Adrenal gland (tissue), 12 donors: Measurements from ENCODE around the gene OPCML. TPM values are rescaled to one million over a fixed set of nuclear protein-coding genes. Genes with fewer than 3 reads are reported as not detected.

Experiments
- DNase-seq, 7 donors: peaks; one replicate each; pipeline ENCODE4 v3.0.0-alpha.2; 2019 to 2020
- H3K27ac ChIP-seq, 5 donors: fragments of 200-600 bp; sonication (generic) in 4 of 5; 1 replicate in 3 of 5; 2 replicates in 2 of 5; pipeline versions ENCODE4 v1.5.1 to v1.8.0; 2016 to 2020; ENCODE audit warnings: mild to moderate bottlenecking in 1 of 5
- H3K27me3 ChIP-seq: fragments of 200-600 bp; 2 replicates; pipeline ENCODE4 v1.8.0; 2021
- H3K36me3 ChIP-seq, 2 donors: fragments of 200-600 bp; replicated peaks in 1 of 2; 1 replicate in 1 of 2; 2 replicates in 1 of 2; pipeline versions ENCODE4 v1.5.1 to v1.8.0; 2018 to 2022
- H3K4me1 ChIP-seq, 2 donors: fragments of 200-600 bp; replicated peaks in 1 of 2; 1 replicate in 1 of 2; 2 replicates in 1 of 2; pipeline versions ENCODE4 v1.5.1 to v1.8.0; 2018 to 2021
- H3K4me3 ChIP-seq, 4 donors: fragments of 200-600 bp; sonication (generic) in 3 of 4; one replicate each; pipeline ENCODE4 v1.5.1; 2016 to 2018
- H3K9me3 ChIP-seq, 3 donors: fragments of 200-600 bp; sonication (generic) in 1 of 3; replicated peaks in 1 of 3; 1 replicate in 2 of 3; 2 replicates in 1 of 3; pipeline versions ENCODE4 v1.5.1 to v1.8.0; 2016 to 2021
- CTCF ChIP-seq, 6 experiments: fragments of 450-650 bp in 4 of 6; fragments of 200-600 bp in 2 of 6; sonication (generic) in 1 of 6; IDR thresholded peaks; 1 replicate in 5 of 6; 2 replicates in 1 of 6; pipeline versions ENCODE4 v1.5.1 to v1.8.0; 2016 to 2021; ENCODE audit warnings: antibody characterized with exemption in 6 of 6, mild to moderate bottlenecking in 2 of 6, moderate library complexity in 1 of 6
- POLR2A ChIP-seq, 2 donors: fragments of 450-650 bp; IDR thresholded peaks; one replicate each; pipeline ENCODE4 v1.6.1; 2017; ENCODE audit warnings: antibody characterized with exemption in 2 of 2, mild to moderate bottlenecking in 2 of 2, moderate library complexity in 1 of 2
- WGBS, 4 donors: extraction: QIAGEN DNeasy Blood & Tissue Kit in 2 of 4; methylation state at CpG; one replicate each; pipeline versions ENCODE4 v1.1.5 to v1.1.7; 2013 to 2017; 5-methylcytosine and 5-hydroxymethylcytosine counted together
- intact Hi-C, 2 donors: fragments of 100-400 bp; cut with DNase I; formaldehyde crosslinking; loops; one replicate each; pipeline versions ENCODE4 v1.14.1 to v1.15.0; 2022 to 2023
- polyA plus RNA-seq, 3 donors: library from polyadenylated mRNA; stranded (reverse); fragments of 200-250 nt in 2 of 3; fragments of 350-450 nt in 1 of 3; fragmentation: Illumina TruSeq in 1 of 3; extraction: RNeasy Lipid Tissue Mini Kit (QIAGEN cat#74804) in 1 of 3; gene quantifications; one replicate each; pipeline ENCODE4 v1.2.3, GENCODE V29; 2013 to 2014
- total RNA-seq, 9 donors: library from RNA; depleted of rRNA in 4 of 9; stranded (reverse); fragments of >200 nt in 4 of 9; fragments of 120-200 nt in 1 of 9; fragmentation: NEBNext Ultra II Directional in 1 of 9; extraction: Animal tissue kit (Norgen Biotek cat#: 25700) in 1 of 9; gene quantifications; one replicate each; pipeline versions ENCODE4 v1.1.0 to v1.2.4, GENCODE V29; 2013 to 2023
- donor health status: healthy with polysubstance abuse.
- donor health status: Bipolar disorder and iron deficiency.
- donor health status: DM: yes; HTN: yes; CAD: no.
- donor health status: DM: no; HTN: no; CAD: no.
- donor health status: DM: no; HTN: no; CAD: no.
- donor health status: DM: yes; HTN: yes; CAD: no.

The OPCML gene
- total and polyA plus RNA-seq, 12 donors = 0.10 to 5.5 (median 0.72) TPM; not detected in 5

DNA sequence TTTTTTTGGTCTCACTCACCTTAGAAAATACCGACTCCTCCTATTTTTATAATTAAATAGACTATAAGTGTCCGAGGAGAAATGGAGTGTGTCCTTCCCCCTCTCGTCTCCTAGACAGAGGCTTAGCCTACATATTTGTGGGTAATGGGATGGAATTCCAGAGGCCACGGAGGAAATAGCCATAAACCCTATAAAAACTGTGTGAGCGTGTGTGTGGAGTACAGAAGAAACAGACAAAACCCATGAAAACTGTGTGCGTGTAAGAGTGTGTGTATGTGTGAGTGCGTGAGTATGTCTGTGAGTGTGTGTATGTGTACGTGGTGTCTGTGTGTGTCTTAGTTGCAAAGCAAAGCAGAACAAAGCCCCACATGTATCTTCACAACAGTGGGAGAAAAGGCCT, 883.5 kb downstream of the OPCML start:
- DNase-seq = no peak
- Histone ChIP-seq H3K27me3 (no peaks in the 10 kb centered on the region), H3K36me3 (no peaks in the 10 kb centered on the region), H3K9me3 (no peaks in the 10 kb centered on the region), H3K4me3 (no peak overlapping the region), H3K4me1 (no peaks in the 10 kb centered on the region), H3K27ac (no peak overlapping the region)
- no peak for TF ChIP-seq CTCF (IDR thresholded peaks at IDR 0.05)
- no peak for TF ChIP-seq POLR2A (IDR thresholded peaks at IDR 0.05)
- 89 to 91% (median 90%) methylated on average over 8 of the region's 8 CpGs for WGBS, 4 donors
- intact Hi-C loops = no loop called here

- intact Hi-C loops = no loop called here
- Histone ChIP-seq H3K4me3 (no peak overlapping the region), H3K9me3 (no peaks in the 10 kb centered on the region), H3K27me3 (no peaks in the 10 kb centered on the region), H3K36me3 (no peaks in the 10 kb centered on the region), H3K27ac (no peak overlapping the region), H3K4me1 (no peaks in the 10 kb centered on the region)
- WGBS, 4 donors = 57 to 77% (median 64%) methylated on average over 2 of the region's 2 CpGs
- DNase-seq = peak in 1 of 7 donors; percentile 2
- TF ChIP-seq POLR2A (IDR thresholded peaks at IDR 0.05) = no peak
- TF ChIP-seq CTCF (IDR thresholded peaks at IDR 0.05) = no peak
Measured at GRCh38 chr11:132646890-132647289, 885.4 kb downstream of the OPCML start.

DNA sequence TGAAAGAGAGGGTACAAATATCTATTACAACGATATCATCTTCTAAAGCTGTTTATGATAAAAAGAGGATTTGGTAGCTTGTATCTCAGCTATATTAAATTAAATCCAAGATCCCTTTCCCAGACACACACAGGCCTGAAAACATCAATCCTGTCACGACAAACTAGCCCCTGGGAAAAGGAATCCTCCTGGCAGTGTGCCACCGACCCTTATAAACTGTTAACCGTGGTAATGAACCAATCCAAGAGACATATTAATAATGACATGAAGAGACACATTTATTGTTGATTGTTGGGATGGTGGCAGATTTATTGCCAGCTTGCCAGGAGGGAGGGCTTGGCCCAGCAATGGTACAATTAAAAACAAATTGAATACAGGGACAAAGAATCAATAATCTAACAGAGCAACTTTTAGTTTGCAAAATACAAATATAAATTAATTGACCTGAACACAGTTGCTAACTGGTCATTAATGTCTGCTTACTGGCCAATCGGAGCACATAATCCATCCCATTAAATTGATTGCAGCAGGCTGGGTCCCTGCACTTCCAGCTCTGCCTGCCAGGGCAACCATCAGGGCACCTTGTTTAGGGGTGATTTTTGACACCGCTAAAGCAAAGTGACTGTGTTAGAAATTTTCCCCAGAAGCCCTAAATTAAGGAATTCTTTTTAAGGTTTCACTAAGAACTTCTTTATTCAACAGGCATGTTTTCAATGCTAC, 887.6 kb downstream of the OPCML start:
- no peak overlapping the region for H3K4me3 ChIP-seq
- H3K36me3 ChIP-seq = no peaks in the 10 kb centered on the region
- H3K27me3 ChIP-seq = no peaks in the 10 kb centered on the region
- intact Hi-C loops = no loop called here
- no peaks in the 10 kb centered on the region for H3K9me3 ChIP-seq
- H3K4me1 ChIP-seq = no peaks in the 10 kb centered on the region
- DNase-seq = no peak
- 68 to 74% (median 71%) methylated on average over 6 of the region's 6 CpGs for WGBS, 4 donors
- TF ChIP-seq POLR2A (IDR thresholded peaks at IDR 0.05) (no peak), CTCF (IDR thresholded peaks at IDR 0.05) (no peak)
- no peak overlapping the region for H3K27ac ChIP-seq

DNA sequence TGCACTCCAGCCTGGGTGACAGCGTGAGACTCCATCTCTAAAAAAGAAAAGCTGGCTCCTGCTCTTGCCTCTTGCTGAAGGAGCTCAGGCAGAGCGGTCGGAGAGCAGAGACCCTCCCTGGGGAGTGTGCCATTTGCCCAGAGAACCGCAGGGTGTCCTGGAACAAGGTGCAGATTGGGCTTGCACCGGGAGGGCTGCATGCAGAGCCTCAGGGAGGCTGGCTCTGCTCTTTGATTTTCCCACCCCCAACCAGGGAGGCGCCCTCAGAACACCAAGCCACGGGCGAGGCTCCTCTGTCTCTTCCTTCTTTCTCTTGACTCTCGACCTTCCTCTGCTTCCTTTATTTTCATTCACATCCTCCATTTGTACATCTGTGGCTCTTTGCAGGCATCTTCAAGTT, 889.1 kb downstream of the OPCML start:
- intact Hi-C loops = no loop called here
- Histone ChIP-seq H3K4me1 (no peaks in the 10 kb centered on the region), H3K27me3 (no peaks in the 10 kb centered on the region), H3K4me3 (no peak overlapping the region), H3K9me3 (no peaks in the 10 kb centered on the region), H3K27ac (no peak overlapping the region), H3K36me3 (no peaks in the 10 kb centered on the region)
- DNase-seq = no peak
- TF ChIP-seq CTCF (IDR thresholded peaks at IDR 0.05) (no peak), POLR2A (IDR thresholded peaks at IDR 0.05) (no peak)
- 74 to 81% (median 76%) methylated on average over 6 to 9 of the region's 9 CpGs for WGBS, 4 donors
